D721Med (cell line): ENCODE data around the gene RPL3.

Experiments
- DNase-seq: peaks from one replicate; pipeline ENCODE4 v3.0.0; 2011; ENCODE audit warnings: low spot score; ENCODE audit not compliant: insufficient read length
- FAIRE-seq: peaks from 2 replicates; lab custom pipeline; 2011; peaks lifted over from hg19 to GRCh38; lab: Jason Lieb, UNC
- TF ChIP-seq, protein P1 (sequence below): IDR thresholded peaks from 2 replicates; pipeline ENCODE4 v1.5.1; 2012; ENCODE audit warnings: mild to moderate bottlenecking, control low read depth; ENCODE audit not compliant: insufficient read depth; ENCODE audit errors: missing control alignments

The RPL3 gene

GRCh38 chr22:39283322-39284141 is 35.9 kb downstream of the RPL3 start:
- FAIRE-seq (no peak), DNase-seq (no peak)
- TF ChIP-seq, protein P1, sequence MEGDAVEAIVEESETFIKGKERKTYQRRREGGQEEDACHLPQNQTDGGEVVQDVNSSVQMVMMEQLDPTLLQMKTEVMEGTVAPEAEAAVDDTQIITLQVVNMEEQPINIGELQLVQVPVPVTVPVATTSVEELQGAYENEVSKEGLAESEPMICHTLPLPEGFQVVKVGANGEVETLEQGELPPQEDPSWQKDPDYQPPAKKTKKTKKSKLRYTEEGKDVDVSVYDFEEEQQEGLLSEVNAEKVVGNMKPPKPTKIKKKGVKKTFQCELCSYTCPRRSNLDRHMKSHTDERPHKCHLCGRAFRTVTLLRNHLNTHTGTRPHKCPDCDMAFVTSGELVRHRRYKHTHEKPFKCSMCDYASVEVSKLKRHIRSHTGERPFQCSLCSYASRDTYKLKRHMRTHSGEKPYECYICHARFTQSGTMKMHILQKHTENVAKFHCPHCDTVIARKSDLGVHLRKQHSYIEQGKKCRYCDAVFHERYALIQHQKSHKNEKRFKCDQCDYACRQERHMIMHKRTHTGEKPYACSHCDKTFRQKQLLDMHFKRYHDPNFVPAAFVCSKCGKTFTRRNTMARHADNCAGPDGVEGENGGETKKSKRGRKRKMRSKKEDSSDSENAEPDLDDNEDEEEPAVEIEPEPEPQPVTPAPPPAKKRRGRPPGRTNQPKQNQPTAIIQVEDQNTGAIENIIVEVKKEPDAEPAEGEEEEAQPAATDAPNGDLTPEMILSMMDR = no peak

- DNase-seq (no peak), FAIRE-seq (no peak)
- TF ChIP-seq, protein P1 = no peak
Measured at GRCh38 chr22:39282645-39283321, 36.6 kb downstream of the RPL3 start.

DNA sequence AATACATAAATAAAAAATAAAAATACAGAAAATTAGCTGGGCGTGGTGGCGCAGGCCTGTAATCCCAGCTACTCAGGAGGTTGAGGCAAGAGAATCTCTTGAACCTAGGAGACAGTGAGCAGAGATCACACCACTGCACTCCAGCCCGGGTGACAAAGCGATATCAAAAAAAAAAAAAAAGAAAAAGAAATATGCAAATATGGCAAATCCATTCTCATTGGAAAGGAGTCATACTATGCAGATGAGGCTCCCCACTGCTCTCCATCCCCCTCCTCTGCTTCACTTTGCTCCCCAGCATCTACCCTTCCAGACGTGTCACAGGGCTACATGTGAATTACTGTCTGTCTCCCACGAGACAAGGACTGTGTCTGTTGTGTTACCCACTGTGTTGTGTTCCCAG is 38.3 kb downstream of the RPL3 start:
- no peak for FAIRE-seq
- TF ChIP-seq, protein P1 = no peak
- DNase-seq = no peak

- DNase-seq (no peak), FAIRE-seq (no peak)
- TF ChIP-seq, protein P1 = no peak
Measured at GRCh38 chr22:39280250-39280649, 39.2 kb downstream of the RPL3 start.

GRCh38 chr22:39279170-39279850 is 40.1 kb downstream of the RPL3 start:
- DNase-seq = no peak
- TF ChIP-seq, protein P1 = no peak
- no peak for FAIRE-seq

DNA sequence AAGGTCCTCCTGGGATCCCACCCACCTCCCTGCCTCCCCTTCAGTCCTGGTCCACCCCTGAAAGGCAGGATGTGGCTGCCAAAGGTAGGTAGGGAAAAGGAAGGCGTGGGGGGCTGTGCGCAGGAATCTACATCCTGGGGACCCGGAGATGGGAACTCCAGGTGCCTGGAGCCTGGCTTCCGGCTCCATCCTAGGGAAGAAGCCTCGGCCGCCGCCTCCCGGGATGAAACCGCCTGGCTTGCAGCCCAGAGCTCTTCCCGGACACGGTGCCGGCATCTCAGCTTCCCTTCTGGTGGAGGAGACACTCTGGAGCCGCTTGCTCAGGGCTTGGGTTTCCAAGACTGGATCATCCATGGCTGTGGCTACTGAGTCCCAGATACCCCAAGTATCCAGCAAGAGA is 41.4 kb downstream of the RPL3 start:
- DNase-seq (no peak), FAIRE-seq (no peak)
- TF ChIP-seq, protein P1 = no peak
